ENCODE data around the gene HIVEP3.

GRCh38 chr1:41620365-41621169 lies 298.2 kb downstream of the HIVEP3 start:
- TF ChIP-seq CTCF (IDR thresholded peaks at IDR 0.05): no peak
- TF ChIP-seq POLR2A (IDR thresholded peaks at IDR 0.05): no peak
- no peak for TF ChIP-seq POLR2AphosphoS5 (IDR thresholded peaks at IDR 0.05; ENCODE audit: insufficient read depth in 1 of 2, low read depth in 1 of 2)
